ENCODE measurements around the gene ZDHHC21.

The ZDHHC21 gene

DNA sequence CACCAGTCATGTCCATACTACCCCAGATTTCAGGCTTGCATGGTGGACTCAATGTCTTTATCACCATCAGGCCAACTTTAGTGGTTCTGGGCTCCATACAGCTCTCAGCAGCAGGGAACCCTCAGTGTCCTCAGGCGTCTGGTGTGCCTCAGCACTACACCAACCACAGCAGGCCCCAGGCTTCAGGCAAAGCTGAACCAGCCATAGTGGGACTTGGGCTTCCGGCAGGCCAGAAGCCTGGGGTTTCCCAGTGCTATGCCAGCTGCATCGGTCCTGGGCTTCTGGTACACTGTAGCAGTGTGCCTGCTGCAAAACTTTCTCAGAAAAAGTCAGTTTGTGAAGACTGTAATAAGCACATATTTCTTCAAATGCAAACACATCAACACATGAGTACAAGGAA is 11.0 kb upstream of the ZDHHC21 start:
- TF ChIP-seq SIN3A (IDR thresholded peaks at IDR 0.05; ENCODE audit: borderline replicate concordance, insufficient read depth, low read length) (no peak), TAF1 (IDR thresholded peaks at IDR 0.05; ENCODE audit: borderline replicate concordance, insufficient read depth, low read length) (no peak)
- TF ChIP-seq, protein P1, sequence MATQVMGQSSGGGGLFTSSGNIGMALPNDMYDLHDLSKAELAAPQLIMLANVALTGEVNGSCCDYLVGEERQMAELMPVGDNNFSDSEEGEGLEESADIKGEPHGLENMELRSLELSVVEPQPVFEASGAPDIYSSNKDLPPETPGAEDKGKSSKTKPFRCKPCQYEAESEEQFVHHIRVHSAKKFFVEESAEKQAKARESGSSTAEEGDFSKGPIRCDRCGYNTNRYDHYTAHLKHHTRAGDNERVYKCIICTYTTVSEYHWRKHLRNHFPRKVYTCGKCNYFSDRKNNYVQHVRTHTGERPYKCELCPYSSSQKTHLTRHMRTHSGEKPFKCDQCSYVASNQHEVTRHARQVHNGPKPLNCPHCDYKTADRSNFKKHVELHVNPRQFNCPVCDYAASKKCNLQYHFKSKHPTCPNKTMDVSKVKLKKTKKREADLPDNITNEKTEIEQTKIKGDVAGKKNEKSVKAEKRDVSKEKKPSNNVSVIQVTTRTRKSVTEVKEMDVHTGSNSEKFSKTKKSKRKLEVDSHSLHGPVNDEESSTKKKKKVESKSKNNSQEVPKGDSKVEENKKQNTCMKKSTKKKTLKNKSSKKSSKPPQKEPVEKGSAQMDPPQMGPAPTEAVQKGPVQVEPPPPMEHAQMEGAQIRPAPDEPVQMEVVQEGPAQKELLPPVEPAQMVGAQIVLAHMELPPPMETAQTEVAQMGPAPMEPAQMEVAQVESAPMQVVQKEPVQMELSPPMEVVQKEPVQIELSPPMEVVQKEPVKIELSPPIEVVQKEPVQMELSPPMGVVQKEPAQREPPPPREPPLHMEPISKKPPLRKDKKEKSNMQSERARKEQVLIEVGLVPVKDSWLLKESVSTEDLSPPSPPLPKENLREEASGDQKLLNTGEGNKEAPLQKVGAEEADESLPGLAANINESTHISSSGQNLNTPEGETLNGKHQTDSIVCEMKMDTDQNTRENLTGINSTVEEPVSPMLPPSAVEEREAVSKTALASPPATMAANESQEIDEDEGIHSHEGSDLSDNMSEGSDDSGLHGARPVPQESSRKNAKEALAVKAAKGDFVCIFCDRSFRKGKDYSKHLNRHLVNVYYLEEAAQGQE (IDR thresholded peaks at IDR 0.05; ENCODE audit: insufficient read depth in 1 of 2, low read depth in 2 of 2, low read length in 2 of 2): no peak

DNA sequence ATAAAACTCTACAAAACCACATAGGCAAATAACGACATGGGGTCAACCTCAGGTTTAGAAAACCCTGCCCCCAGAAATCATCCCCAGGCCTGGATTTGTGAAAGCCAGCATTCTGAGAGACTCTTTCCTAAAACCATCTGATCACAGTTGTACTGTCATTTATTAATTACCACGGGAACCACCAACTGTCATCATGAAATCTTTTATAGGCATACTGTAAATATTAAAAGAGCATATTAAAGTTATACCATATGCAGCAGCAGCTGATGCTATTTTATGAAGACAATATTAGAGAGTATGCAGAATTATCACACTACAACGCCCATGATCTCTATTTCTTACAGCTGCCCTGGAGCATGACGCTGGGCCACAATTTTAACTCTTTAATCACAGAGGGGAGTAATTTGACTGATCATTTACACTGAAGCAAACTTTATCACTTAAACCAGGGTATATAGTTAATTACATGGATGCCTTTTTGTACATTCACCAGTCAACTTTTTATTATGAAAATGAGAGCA is 9.0 kb upstream of the ZDHHC21 start:
- TF ChIP-seq, protein P1 (IDR thresholded peaks at IDR 0.05; ENCODE audit: insufficient read depth in 1 of 2, low read depth in 2 of 2, low read length in 2 of 2): no peak

- TF ChIP-seq, protein P1 (IDR thresholded peaks at IDR 0.05; ENCODE audit: insufficient read depth in 1 of 2, low read depth in 2 of 2, low read length in 2 of 2): no peak
- TF ChIP-seq POLR2AphosphoS5 (IDR thresholded peaks at IDR 0.05; ENCODE audit: low read depth, low read length): no peak
- TF ChIP-seq FOXP2 (optimal IDR thresholded peaks at IDR 0.05; ENCODE audit: borderline replicate concordance, extremely low read depth, extremely low read length, insufficient read depth): no peak
- no peak for TF ChIP-seq SIN3A (IDR thresholded peaks at IDR 0.05; ENCODE audit: borderline replicate concordance, insufficient read depth, low read length)
- no peak for TF ChIP-seq TAF1 (IDR thresholded peaks at IDR 0.05; ENCODE audit: borderline replicate concordance, insufficient read depth, low read length)
Measured at GRCh38 chr9:14692470-14693250, 572 bp downstream of the ZDHHC21 start.

GRCh38 chr9:14690948-14691730 is 2.1 kb downstream of the ZDHHC21 start:
- TF ChIP-seq, protein P1 (IDR thresholded peaks at IDR 0.05; ENCODE audit: insufficient read depth in 1 of 2, low read depth in 2 of 2, low read length in 2 of 2): no peak
- TF ChIP-seq FOXP2 (optimal IDR thresholded peaks at IDR 0.05; ENCODE audit: borderline replicate concordance, extremely low read depth, extremely low read length, insufficient read depth) (no peak), TAF1 (IDR thresholded peaks at IDR 0.05; ENCODE audit: borderline replicate concordance, insufficient read depth, low read length) (no peak), SIN3A (IDR thresholded peaks at IDR 0.05; ENCODE audit: borderline replicate concordance, insufficient read depth, low read length) (no peak), POLR2AphosphoS5 (IDR thresholded peaks at IDR 0.05; ENCODE audit: low read depth, low read length) (no peak)

All from PFSK-1 (cell line).